OCI-LY7 (cell line): Measurements from ENCODE around the gene TNIK.

ENCODE experiments used
- CTCF ChIP-seq: fragments of 200-600 bp; sonication (generic); conservative IDR thresholded peaks from 2 replicates; pipeline ENCODE4 v1.5.1; 2014; ENCODE audit warnings: mild to moderate bottlenecking, antibody characterized with exemption, low read length, moderate library complexity, mixed read lengths
- EZH2phosphoT487 ChIP-seq: fragments of 200-600 bp; sonication (generic); IDR thresholded peaks from 2 replicates; pipeline ENCODE4 v1.6.1; 2018; ENCODE audit warnings: low read depth, borderline replicate concordance, mild to moderate bottlenecking, mixed run types, antibody characterized with exemption, low read length, moderate library complexity, mixed read lengths

- TF ChIP-seq CTCF (no peak), EZH2phosphoT487 (no peak)
These were observed 69.9 kb downstream of the TNIK start for GRCh38 chr3:171390051-171390941.
